ENCODE data around the gene TSPAN31.

Gene TSPAN31

DNA sequence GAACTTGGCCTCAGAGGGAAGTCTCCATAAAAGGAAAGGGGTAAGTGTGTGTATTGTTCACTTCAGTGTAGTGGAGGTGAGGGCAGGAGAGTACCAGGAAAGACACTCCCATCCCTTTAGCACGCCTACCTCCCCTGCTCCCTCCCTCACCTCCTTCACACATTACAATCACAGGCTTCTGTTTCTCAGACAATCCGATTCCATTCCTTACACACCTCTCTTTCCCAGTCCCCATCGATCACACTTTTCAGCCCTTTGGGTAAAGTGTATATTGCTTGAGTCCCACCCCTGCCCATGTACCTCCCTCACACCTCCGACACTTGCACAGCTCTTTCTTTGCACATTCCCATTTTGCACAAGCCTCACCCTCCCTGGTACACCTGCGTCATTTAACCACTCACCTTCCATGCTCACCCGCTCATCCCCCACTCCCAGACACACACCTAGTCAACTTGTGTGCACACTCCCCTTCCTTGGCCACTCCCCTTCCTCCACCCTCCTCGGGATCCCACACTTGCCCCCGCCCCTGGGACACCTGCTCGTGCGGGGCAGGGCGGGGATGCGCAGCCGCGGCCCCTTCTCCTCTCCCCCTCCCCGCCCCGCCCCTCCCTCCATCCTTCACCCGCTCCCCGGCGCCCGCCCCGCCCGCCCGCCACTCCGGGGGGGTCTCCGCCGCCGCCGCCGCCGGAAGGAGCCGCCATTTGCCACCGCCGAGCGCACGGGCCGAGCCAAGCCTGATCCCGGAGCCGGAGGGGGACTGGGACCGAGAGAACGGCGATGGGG, 9.8 kb downstream of the TSPAN31 start, which contains the start of gene MARCHF9:
TSS of gene MARCHF9 (plus strand) at position 693 of the 783 bp plus-strand sequence. CDS start 426 bp downstream, outside the sequence.
- DNase-seq = no peak

GRCh38 chr12:57755194-57755453, 10.3 kb downstream of the TSPAN31 start:
- DNase-seq = no peak

GRCh38 chr12:57755454-57756372, 10.9 kb downstream of the TSPAN31 start:
- no peak for DNase-seq

GRCh38 chr12:57756406-57757341, 11.8 kb downstream of the TSPAN31 start:
- no peak for DNase-seq

DNA sequence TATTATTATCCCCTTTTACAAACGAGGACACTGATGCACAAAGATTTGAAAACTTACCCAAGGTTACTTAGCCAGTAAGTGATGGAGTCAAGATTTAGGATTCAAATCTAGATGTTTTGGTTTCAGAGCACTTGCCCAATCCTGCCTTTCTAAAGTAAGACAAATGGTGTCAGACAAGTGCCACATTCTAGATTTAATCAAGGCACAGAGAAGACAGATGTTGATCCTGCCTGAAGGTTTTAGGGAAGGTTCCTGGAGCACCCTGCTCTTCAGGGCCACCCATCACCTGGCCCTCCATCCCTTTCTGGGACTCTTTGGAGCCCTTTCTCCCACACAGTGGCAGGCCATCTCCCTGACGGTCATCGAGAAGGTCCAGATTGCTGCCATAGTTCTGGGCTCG, 12.9 kb downstream of the TSPAN31 start:
- no peak for DNase-seq

GRCh38 chr12:57758552-57759359, 13.9 kb downstream of the TSPAN31 start:
- DNase-seq = no peak

GRCh38 chr12:57759360-57759980, 14.6 kb downstream of the TSPAN31 start:
- no peak for DNase-seq

DNA sequence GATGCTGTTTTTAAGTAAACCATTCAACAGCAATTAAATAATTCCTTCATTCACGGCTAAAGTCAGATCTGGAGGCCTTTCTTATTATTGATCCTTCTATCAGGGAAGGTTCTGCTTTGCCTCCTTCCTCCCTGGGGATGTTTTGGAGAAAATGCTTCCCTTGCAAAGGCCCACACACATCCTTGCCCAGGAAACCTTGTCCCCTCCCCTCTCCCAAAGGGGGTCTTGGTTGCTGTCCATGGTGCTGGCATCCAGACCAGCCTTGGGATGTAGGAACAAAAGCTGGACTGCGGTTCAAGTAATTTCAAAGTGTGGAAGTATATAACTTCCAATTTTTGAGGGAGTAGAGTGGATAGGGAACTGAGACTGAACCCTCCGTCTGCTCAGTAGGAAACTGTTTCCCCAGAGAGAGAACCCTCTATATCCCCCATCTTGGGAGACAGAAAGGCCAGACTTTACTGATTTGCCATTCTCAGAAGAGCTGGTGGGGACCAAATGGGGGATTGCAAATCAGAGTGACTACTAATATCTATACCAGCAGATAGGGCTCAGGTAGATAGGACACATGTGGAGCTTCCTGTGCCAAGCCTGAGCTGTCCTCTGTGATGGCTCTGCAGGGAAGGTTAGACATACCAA, 15.6 kb downstream of the TSPAN31 start:
- DNase-seq = no peak

GRCh38 chr12:57761391-57761998, 16.7 kb downstream of the TSPAN31 start:
- DNase-seq = no peak

GRCh38 chr12:57762463-57762862, 17.6 kb downstream of the TSPAN31 start:
- DNase-seq = no peak

- DNase-seq = no peak
Measured at GRCh38 chr12:57763881-57764661, 19.2 kb downstream of the TSPAN31 start.

GRCh38 chr12:57764662-57765002, 19.8 kb downstream of the TSPAN31 start:
- no peak for DNase-seq

DNA sequence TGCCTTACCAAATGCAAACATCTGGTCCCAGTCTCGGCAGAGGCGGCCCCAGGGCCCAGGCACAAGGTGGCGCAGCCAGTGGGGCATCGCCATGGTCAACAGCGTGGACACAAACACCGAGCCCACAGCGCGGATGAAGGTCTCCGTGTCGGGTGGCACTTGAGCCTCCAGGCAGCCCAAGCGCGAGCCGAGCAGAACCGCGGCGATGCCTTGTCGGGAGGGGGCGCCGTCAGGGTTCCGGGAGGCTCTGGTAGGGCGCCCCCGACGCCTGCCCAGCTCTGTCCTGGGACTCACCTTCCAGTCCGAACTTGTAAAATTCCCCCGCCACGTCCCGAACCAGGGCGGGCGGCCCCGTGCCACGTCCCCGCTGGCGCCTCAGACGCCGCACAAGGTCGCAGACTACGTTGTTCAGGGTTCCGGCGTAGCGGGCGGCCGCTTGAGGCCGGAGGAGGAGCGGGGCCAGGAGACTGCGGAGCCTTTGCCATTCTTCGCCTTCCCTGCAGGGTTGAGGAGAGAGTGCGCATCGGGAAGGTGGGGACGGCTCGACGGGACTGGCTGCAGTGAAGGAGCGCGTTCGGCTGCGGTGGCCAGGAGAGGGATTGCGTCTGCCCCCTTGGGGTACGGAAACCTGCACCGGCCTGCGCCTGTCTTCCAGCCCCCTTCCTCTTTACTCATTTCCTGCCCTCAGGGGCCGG, 20.3 kb downstream of the TSPAN31 start:
- no peak for DNase-seq

DNA sequence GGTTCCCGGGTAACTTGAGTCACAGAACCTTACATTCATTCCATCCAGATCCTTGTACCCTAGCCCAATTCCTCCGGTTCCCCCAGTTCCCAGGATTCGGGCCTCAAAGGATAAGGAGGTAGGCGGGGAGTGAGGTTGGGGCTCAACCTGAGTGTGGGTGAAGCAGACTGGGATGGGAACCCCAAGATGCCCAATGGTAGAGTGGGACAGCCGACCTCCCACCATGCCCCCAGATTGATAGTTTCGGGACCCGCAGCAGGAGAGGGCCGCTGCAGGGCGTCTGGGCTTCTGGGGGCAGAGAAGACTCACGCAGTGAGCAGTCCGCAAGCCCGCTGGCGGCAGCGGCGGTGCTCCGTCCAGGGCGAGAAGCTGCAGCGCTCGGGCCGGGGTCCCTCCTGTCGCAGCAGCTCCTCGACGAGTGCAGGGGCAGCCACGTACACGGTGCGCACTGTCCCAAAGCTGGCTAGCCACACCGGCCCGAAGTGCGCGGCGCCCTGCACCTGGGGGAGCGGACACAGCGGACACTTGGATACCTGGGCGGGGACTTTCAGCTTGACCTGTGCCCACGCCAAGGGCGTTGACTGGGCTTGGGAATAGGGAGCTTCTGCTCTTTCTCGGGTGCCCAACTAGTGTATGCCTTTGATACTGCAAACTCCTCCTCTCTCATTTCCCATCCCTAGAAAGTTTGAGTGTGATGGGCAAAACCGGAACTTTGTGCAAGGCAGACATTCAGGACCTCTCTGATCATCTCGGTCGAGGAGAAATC, 21.0 kb downstream of the TSPAN31 start:
- DNase-seq = no peak

GRCh38 chr12:57766464-57767304, 21.8 kb downstream of the TSPAN31 start, which contains the start of gene CYP27B1:
TSS of gene CYP27B1 (minus strand) at chr12:57767078. CDS start at chr12:57767041, 37 bp downstream.
- no peak for DNase-seq

GRCh38 chr12:57767305-57767698, 22.5 kb downstream of the TSPAN31 start:
- DNase-seq = no peak

- no peak for DNase-seq
Measured at GRCh38 chr12:57767876-57768275, 23.0 kb downstream of the TSPAN31 start.
